PC-3 (cell line): ENCODE data around the gene C4orf50. TPM values are rescaled to one million over a fixed set of nuclear protein-coding genes. Genes with fewer than 3 reads are reported as not detected.

Source experiments
- ATAC-seq: fragments of 200-7000 bp; cut with Tn5 transposase; 2 replicates; pipeline ENCODE4 v1.9.1; 2020; ENCODE audit warnings: mild to moderate bottlenecking, moderate library complexity
- BruUV-seq: library from RNA; stranded (reverse); fragments of 400-500 nt; replicated peaks from 2 replicates; lab custom pipeline; 2021; lab: Mats Ljungman, UMichigan
- CTCF ChIA-PET: fragments of 300-600 bp; sonication (Branson Sonifier 250); formaldehyde crosslinking; loops from one replicate; lab custom pipeline; 2022; ENCODE audit warnings: antibody characterized with exemption; lab: Charles Lee
- POLR2A ChIA-PET: fragments of 300-600 bp; sonication (Branson Sonifier 250); formaldehyde crosslinking; loops from one replicate; lab custom pipeline; 2022; ENCODE audit warnings: antibody characterized with exemption; ENCODE audit not compliant: unreplicated experiment; lab: Charles Lee
- DNase-seq: peaks from one replicate; pipeline ENCODE4 v3.0.0-alpha.2; 2015
- H2AFZ ChIP-seq: fragments of 300-600 bp; sonication (generic); 2 replicates; pipeline ENCODE4 v1.6.0; 2016; ENCODE audit warnings: antibody characterized with exemption, low read length
- H3F3A ChIP-seq: fragments of 300-600 bp; sonication (generic); one replicate; pipeline ENCODE4 v1.6.0; 2017; ENCODE audit warnings: antibody characterized with exemption, low read length, control low read depth, mild to moderate bottlenecking; ENCODE audit not compliant: unreplicated experiment
- H3K27ac ChIP-seq: fragments of 300-600 bp; sonication (generic); 2 replicates; pipeline ENCODE4 v1.5.1; 2016; ENCODE audit warnings: mild to moderate bottlenecking, low read length
- H3K27me3 ChIP-seq: fragments of 300-600 bp; sonication (generic); 2 replicates; pipeline ENCODE4 v1.6.1; 2016; ENCODE audit warnings: low read length, mixed read lengths
- H3K36me3 ChIP-seq: fragments of 300-600 bp; sonication (generic); 2 replicates; pipeline ENCODE4 v1.6.1; 2016; ENCODE audit warnings: low read depth, mixed run types, low read length, mixed read lengths
- H3K4me1 ChIP-seq: fragments of 300-600 bp; sonication (generic); 2 replicates; pipeline ENCODE4 v1.5.1; 2016; ENCODE audit warnings: low read length; ENCODE audit not compliant: insufficient read depth
- H3K4me2 ChIP-seq: fragments of 300-600 bp; sonication (generic); 2 replicates; pipeline ENCODE4 v1.6.0; 2016; ENCODE audit warnings: low read length
- H3K4me3 ChIP-seq: fragments of 300-600 bp; sonication (generic); 2 replicates; pipeline ENCODE4 v1.5.1; 2016; ENCODE audit warnings: mild to moderate bottlenecking, low read length, mixed read lengths
- H3K79me2 ChIP-seq: fragments of 300-600 bp; sonication (generic); 2 replicates; pipeline ENCODE4 v1.6.1; 2017; ENCODE audit warnings: low read length, mixed read lengths
- H3K9ac ChIP-seq: fragments of 300-600 bp; sonication (generic); 2 replicates; pipeline ENCODE4 v1.6.0; 2016; ENCODE audit warnings: mild to moderate bottlenecking, low read length
- H3K9me2 ChIP-seq: fragments of 300-600 bp; sonication (generic); replicated peaks from 2 replicates; pipeline ENCODE4 v1.6.1; 2016; ENCODE audit warnings: mixed run types, low read length, mixed read lengths
- H3K9me3 ChIP-seq: fragments of 300-600 bp; sonication (generic); 2 replicates; pipeline ENCODE4 v1.6.1; 2016; ENCODE audit warnings: low read length, mixed read lengths
- H4K20me1 ChIP-seq: fragments of 300-600 bp; sonication (generic); 2 replicates; pipeline ENCODE4 v1.6.1; 2016; ENCODE audit warnings: low read length, mixed read lengths
- EZH2 ChIP-seq: fragments of 300-600 bp; sonication (generic); IDR thresholded peaks from one replicate; pipeline ENCODE4 v1.6.1; 2017; ENCODE audit warnings: antibody characterized with exemption, mild to moderate bottlenecking, low read length; ENCODE audit not compliant: unreplicated experiment
- EZH2phosphoT487 ChIP-seq: fragments of 300-600 bp; sonication (generic); IDR thresholded peaks from 2 replicates; pipeline ENCODE4 v1.6.1; 2018; ENCODE audit warnings: mild to moderate bottlenecking, antibody characterized with exemption, low read length, borderline replicate concordance
- intact Hi-C: fragments of 100-400 bp; cut with micrococcal nuclease; formaldehyde crosslinking; loops from 2 replicates; pipeline ENCODE4 v1.9.0; 2023
- total RNA-seq: library from RNA; depleted of rRNA; stranded (reverse); fragments of >200 nt; gene quantifications from 2 replicates; pipeline ENCODE4 v1.2.3, GENCODE V29; 2014
- TF ChIP-seq, protein P1 (sequence below): fragments of 300-600 bp; sonication (generic); conservative IDR thresholded peaks from 2 replicates; pipeline ENCODE4 v1.5.1; 2017; ENCODE audit warnings: antibody characterized with exemption, low read depth, mild to moderate bottlenecking, low read length

C4orf50 gene
- total RNA-seq, 1 experiment from 2014 or later: not detected

DNA sequence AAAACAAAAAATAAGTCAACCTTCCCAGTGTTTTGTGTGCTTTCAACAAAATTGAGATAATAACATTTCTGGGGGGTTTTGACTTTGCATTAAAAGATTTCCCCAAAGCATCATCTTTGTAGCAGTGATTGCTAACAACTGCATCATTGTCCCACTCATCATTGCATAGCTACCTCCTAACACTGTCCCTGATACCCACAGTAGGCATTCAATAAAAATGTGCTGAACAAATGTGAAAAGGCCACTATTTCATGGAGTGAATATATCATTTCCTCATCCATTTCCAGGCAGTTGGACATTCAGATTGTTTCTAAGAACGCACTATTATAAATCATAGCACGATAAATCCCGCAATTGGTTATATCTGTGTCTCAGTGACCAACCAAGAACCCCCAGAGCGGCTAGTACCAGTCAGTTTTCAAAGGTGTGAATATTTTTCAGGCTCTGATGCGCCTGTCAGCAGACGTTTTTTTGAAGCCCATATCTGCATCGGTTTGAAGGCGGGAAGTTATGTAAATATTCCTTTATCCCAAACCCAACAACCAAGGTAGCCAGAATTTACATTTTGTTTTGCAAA, 89.3 kb downstream of the C4orf50 start:
- intact Hi-C loops: no loop called here
- Histone ChIP-seq H3K4me2 (no peak overlapping the region), H3K79me2 (no peaks in the 10 kb centered on the region), H4K20me1 (no peaks in the 10 kb centered on the region), H3K9ac (no peak overlapping the region), H3K9me3 (no peaks in the 10 kb centered on the region), H3K9me2 (no peaks in the 10 kb centered on the region), H3K27ac (no peak overlapping the region), H3K4me3 (no peak overlapping the region), H3K4me1 (no peaks in the 10 kb centered on the region), H3K36me3 (no peaks in the 10 kb centered on the region), H2AFZ (no peak overlapping the region), H3K27me3 (peaks cover 63% of the 10 kb centered on the region), H3F3A (no peaks in the 10 kb centered on the region)
- ChIA-PET CTCF (no interaction called here), POLR2A (no interaction called here)
- ATAC-seq: no peak
- DNase-seq: no peak
- TF ChIP-seq EZH2 (no peak), EZH2phosphoT487 (no peak)
- TF ChIP-seq, protein P1, sequence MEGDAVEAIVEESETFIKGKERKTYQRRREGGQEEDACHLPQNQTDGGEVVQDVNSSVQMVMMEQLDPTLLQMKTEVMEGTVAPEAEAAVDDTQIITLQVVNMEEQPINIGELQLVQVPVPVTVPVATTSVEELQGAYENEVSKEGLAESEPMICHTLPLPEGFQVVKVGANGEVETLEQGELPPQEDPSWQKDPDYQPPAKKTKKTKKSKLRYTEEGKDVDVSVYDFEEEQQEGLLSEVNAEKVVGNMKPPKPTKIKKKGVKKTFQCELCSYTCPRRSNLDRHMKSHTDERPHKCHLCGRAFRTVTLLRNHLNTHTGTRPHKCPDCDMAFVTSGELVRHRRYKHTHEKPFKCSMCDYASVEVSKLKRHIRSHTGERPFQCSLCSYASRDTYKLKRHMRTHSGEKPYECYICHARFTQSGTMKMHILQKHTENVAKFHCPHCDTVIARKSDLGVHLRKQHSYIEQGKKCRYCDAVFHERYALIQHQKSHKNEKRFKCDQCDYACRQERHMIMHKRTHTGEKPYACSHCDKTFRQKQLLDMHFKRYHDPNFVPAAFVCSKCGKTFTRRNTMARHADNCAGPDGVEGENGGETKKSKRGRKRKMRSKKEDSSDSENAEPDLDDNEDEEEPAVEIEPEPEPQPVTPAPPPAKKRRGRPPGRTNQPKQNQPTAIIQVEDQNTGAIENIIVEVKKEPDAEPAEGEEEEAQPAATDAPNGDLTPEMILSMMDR: no peak
- BruUV-seq: no TSS peak

GRCh38 chr4:5928274-5928673, 90.0 kb downstream of the C4orf50 start:
- intact Hi-C loops: no loop called here
- no peak for TF ChIP-seq EZH2
- TF ChIP-seq, protein P1: no peak
- no peak for TF ChIP-seq EZH2phosphoT487
- Histone ChIP-seq H3K9ac (no peak overlapping the region), H3K36me3 (no peaks in the 10 kb centered on the region), H3K27ac (no peak overlapping the region), H2AFZ (no peak overlapping the region), H3K4me1 (no peaks in the 10 kb centered on the region), H3K27me3 (peaks cover 58% of the 10 kb centered on the region), H3K9me3 (no peaks in the 10 kb centered on the region), H3K79me2 (no peaks in the 10 kb centered on the region), H3K4me2 (no peak overlapping the region), H3K9me2 (no peaks in the 10 kb centered on the region), H4K20me1 (no peaks in the 10 kb centered on the region), H3F3A (no peaks in the 10 kb centered on the region), H3K4me3 (no peak overlapping the region)
- no peak for DNase-seq
- ChIA-PET CTCF (no interaction called here), POLR2A (no interaction called here)
- no peak for ATAC-seq
- no TSS peak for BruUV-seq

GRCh38 chr4:5927747-5928146, 90.5 kb downstream of the C4orf50 start:
- no TSS peak for BruUV-seq
- Histone ChIP-seq H3K9ac (no peak overlapping the region), H3K36me3 (no peaks in the 10 kb centered on the region), H3F3A (no peaks in the 10 kb centered on the region), H3K27ac (no peak overlapping the region), H3K4me3 (no peak overlapping the region), H3K4me2 (no peak overlapping the region), H3K79me2 (no peaks in the 10 kb centered on the region), H3K27me3 (peaks cover 58% of the 10 kb centered on the region), H3K9me2 (no peaks in the 10 kb centered on the region), H3K9me3 (no peaks in the 10 kb centered on the region), H3K4me1 (no peaks in the 10 kb centered on the region), H4K20me1 (no peaks in the 10 kb centered on the region), H2AFZ (no peak overlapping the region)
- ChIA-PET CTCF (no interaction called here), POLR2A (no interaction called here)
- DNase-seq: no peak
- intact Hi-C loops: no loop called here
- TF ChIP-seq EZH2phosphoT487: no peak
- ATAC-seq: no peak
